Hypothalamus (tissue), 51 donors: ENCODE data around the gene NECTIN2.
"Not testable (repeated sequence)": the region's sequence is repeated elsewhere in the genome, so short reads cannot be mapped to it uniquely, and the experiment has no call there.

Experiments used
- DNase-seq, 51 donors: peaks; one replicate each; lab custom pipeline; 2025; lab: John Stamatoyannopoulos, UW

NECTIN2 gene

DNA sequence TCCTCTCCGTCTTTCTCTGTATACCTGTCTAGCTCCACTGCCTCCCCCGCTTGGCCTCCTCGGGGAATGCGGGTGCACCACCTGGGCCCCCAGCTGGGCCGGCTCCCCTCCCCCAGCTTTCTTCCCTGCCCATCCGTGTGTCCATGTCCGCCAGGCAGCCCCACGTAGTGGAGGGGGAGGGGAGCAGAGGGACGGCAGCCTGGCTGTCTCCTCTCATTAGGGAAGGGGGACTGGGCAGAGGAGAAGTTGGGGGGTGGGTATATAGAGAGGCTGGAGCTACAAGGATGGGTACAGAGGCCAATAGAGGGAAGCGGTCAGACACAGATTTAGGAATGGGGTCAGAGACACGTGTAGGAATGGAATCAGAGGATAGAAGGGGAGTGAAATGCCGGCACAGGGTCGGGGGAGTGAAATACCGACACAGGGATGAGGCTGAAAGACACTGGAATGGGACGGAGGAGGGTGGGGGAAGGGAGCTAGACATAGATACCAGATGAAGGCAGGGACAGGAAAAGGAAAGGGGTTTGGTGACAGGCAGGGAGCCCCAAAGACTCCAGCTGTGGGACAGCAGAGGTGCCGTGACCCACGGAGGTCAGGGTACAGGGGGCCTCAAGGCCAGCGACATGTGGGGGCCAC, 2.8 kb downstream of the NECTIN2 start:
- peak in 1 of 51 donors; percentile 15 for DNase-seq

DNA sequence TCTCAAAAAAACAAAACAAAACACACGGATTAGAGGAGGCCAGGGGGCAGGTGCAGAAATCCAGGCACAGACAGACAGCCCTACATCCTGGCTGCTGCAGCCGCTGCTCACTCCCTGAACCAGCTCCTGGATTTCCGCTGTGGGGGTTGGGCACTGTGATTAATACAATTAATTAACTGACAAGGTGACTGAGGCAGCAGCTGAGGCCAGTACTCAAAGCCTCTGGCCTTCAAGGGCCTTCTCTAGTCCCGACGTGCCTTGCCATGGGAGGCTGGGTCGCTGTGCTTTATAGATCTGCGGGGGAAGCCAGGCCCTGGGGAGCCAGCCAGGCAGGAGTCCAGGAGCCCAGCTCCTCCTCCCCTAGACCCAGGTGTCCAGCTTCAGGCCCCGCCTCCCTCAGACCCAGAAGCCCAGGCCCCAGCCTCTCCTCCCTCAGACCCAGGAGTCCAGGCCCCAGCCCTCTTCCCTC, 4.6 kb downstream of the NECTIN2 start:
- DNase-seq, result no peak

- DNase-seq, result no peak
Observed at GRCh38 chr19:44851427-44851826, 5.3 kb downstream of the NECTIN2 start.

- DNase-seq, result no peak
Observed at GRCh38 chr19:44855606-44856005, 9.5 kb downstream of the NECTIN2 start.

DNA sequence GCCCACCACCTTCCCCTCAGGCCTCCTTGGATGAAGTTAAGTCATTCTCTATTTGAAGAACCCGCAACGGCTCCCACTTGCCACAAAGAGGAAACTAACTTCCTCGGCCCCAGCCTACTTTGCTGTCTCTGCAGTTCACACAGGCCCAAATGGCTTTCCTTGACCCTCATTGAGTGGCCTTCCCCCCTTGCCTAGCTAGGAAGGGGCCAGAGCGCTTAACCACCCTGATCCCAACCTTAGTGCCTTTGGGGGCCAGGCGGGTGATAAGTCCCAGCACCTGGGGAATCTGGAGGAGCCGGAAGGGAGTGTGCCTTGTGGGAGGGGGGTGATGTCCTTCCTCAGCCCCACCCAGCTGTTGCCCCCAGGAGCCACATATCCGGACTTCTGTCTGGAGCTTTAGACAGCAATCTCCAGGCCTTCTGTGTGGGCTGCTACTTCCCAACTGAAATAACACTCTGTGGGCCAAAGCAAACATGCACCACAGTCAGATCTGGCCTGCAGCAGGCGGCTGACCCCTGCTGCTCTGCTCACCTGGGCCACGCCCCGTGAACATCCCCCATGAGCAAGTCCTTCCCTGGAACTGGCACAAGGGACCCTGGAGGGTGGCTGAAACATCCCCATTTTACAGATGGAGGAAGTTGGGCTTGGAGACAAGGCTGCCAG, 10.5 kb downstream of the NECTIN2 start:
- peak in 2 of 51 donors; percentile 13 to 14 for DNase-seq

GRCh38 chr19:44857837-44858236, 11.7 kb downstream of the NECTIN2 start:
- no peak for DNase-seq

GRCh38 chr19:44861576-44861975, 15.5 kb downstream of the NECTIN2 start:
- DNase-seq, result not testable (repeated sequence)

GRCh38 chr19:44863990-44864389, 17.9 kb downstream of the NECTIN2 start:
- no peak for DNase-seq

DNA sequence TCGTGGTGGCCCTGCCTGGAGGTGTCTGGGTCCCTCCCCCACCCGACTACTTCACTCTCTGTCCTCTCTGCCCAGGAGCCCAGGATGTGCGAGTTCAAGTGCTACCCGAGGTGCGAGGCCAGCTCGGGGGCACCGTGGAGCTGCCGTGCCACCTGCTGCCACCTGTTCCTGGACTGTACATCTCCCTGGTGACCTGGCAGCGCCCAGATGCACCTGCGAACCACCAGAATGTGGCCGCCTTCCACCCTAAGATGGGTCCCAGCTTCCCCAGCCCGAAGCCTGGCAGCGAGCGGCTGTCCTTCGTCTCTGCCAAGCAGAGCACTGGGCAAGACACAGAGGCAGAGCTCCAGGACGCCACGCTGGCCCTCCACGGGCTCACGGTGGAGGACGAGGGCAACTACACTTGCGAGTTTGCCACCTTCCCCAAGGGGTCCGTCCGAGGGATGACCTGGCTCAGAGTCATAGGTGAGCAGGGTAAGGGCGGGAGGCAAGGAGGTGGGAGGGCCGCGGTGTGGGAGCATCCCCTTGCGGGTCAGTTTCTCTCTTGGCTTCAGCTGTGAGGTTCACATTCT, 19.2 kb downstream of the NECTIN2 start:
- peak in 2 of 51 donors; percentile 5 to 7 for DNase-seq

GRCh38 chr19:44866664-44867063, 20.6 kb downstream of the NECTIN2 start:
- no peak for DNase-seq

DNA sequence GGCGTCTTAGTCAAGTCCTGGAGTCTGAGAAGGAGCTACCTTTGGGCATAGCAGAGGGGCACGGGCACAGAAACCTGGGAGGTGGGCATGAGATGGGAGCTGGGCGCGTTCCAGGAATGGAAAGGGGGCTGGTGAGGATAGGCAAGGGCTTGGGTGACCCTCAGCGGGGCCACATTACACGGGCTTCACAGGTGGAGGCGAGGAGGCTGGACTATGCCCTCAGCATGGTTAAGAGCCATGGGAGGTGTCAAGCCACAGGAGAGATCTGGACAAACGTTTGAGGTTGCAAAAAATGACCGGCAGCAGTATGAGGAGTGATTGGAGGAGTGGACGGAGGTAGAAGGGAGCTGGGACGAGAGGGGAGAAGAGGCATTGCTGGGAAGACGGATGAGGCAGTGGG, 21.5 kb downstream of the NECTIN2 start:
- no peak for DNase-seq

GRCh38 chr19:44869733-44870470, 23.8 kb downstream of the NECTIN2 start:
- peak in 11 of 51 donors; percentile 5 to 26 (median 13) for DNase-seq

GRCh38 chr19:44871809-44872208, 25.7 kb downstream of the NECTIN2 start:
- no peak for DNase-seq

GRCh38 chr19:44872661-44873060, 26.6 kb downstream of the NECTIN2 start:
- DNase-seq, result no peak

DNA sequence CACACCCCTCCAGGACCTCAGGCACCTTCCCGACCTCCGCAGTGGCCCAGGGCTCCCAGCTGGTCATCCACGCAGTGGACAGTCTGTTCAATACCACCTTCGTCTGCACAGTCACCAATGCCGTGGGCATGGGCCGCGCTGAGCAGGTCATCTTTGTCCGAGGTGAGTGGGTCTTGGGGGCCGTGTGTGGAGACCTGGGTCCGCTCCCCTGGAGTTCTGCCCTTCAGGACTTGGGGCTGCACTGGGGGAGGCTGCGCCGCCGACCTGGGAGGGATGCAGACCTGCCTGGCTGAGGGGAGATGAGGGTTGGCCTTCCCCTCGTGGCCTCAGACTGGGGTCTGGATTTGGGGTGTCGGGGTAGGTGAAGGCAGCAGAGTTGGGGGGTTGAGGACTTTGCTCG, 28.2 kb downstream of the NECTIN2 start:
- DNase-seq, result no peak

DNA sequence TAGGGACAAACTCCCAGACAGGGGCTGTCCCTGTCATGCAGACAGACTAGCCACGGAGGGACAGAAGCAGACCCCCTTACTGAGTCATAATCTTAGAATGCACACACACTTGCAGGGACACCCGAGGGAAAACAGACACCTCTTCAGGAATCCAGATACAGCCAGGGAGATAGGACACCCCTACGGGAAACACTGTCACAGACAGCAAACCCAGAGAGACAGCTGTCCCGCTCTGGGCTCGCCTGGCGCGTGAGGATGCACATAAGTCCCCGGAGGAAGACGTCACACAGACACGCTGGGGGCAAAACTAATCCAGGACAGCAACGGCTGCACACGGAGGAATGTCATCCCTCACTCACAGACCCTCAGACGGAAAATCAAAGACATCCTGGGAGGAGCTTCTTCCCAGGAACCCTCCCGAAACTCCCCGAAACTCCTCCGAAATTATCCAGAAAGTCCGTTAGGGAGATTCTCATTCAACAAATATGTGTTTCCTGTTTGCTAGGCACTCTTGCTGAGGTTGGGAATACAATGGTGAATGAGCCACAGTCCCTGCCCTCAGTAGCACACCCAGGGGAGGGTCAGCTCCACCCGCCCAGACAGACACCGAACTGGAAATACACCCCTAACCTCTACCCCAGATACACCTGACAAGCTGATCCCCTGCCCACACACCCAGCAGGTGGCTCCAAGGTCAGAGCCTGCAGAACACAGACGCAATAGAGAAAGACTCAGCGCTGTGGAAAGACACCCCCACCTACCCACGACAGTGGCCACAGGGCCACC, 29.8 kb downstream of the NECTIN2 start:
- no peak for DNase-seq

DNA sequence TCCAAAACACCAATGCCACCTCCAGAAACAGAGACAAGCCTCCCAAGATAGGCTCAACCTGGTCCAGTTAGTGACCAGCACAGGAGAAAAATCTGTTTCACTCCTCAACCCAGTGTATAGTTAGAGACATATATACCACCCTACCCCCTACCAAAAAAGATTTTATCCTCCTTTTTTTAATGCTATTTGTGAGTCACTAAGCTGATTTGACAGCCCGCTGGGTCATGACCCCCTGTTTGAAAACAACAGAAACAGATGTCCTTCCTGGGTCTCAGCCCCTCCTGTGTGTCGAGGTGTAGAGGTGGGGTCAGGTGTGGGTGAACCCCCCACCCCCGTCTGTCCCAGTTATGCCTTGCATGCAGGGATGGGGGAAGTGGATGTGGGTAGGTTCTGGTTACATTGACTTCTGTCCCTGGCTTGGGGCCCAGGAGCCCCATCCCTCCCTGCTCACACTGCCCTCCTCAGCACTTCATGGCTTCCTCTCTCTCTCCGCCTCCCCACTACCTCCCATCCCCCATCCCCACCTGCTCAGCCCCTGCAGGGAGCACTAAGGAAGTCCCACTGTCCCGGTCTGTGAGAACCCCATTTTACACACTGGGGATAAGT, 30.9 kb downstream of the NECTIN2 start:
- no peak for DNase-seq

DNA sequence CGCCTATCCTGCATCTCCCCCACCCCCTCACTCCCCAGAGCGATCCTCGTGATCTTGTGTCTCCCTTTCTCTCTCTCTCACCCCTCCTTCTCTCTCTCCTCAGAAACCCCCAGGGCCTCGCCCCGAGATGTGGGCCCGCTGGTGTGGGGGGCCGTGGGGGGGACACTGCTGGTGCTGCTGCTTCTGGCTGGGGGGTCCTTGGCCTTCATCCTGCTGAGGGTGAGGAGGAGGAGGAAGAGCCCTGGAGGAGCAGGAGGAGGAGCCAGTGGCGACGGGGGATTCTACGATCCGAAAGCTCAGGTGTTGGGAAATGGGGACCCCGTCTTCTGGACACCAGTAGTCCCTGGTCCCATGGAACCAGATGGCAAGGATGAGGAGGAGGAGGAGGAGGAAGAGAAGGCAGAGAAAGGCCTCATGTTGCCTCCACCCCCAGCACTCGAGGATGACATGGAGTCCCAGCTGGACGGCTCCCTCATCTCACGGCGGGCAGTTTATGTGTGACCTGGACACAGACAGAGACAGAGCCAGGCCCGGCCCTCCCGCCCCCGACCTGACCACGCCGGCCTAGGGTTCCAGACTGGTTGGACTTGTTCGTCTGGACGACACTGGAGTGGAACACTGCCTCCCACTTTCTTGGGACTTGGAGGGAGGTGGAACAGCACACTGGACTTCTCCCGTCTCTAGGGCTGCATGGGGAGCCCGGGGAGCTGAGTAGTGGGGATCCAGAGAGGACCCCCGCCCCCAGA, 32.2 kb downstream of the NECTIN2 start:
- no peak for DNase-seq

GRCh38 chr19:44879309-44880065, 33.4 kb downstream of the NECTIN2 start:
- no peak for DNase-seq
